ENCODE data around the gene CHST12. TPM values are rescaled to one million over a fixed set of nuclear protein-coding genes. Genes with fewer than 3 reads are reported as not detected.

The CHST12 gene
- total and polyA plus RNA-seq, 4 donors, result 14.7 to 30.9 (median 16.8) TPM

DNA sequence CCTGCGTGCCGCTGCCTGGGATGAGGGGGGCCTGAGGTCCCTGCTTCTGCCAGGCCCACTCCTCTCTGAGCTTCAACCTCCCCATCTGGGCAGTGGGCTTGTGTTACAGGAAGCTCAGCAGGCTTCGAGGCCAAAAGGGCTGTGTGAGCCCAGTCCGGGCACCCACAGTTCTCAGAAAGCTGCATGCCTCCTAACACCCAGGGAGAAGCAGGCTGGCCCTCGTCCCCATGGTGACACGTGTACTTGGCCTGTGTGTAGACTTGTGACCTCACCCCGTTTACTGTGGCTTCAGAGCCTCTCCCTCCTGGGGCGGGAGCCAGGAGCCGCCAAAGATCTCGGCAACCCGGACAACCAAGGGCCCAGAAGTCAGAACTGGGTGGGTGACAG lies 75.0 kb downstream of the CHST12 start:
- DNase-seq (peak in 1 of 3 donors; percentile 35), ATAC-seq (ENCODE audit: insufficient read depth, low FRiP score) (no peak)
- no peak overlapping the region for H3K9ac ChIP-seq (ENCODE audit: insufficient read depth in 1 of 2, low read length in 2 of 2)
- no peak overlapping the region for H3K27ac ChIP-seq (ENCODE audit: low read depth in 1 of 2, low read length in 1 of 2)
- H3K9me3 ChIP-seq (ENCODE audit: control insufficient read depth in 4 of 4, insufficient read depth in 3 of 4, low read length in 3 of 4), result peaks cover 0 to 9% (median 0%) of the 10 kb centered on the region in 4 donors
- WGBS, 2 donors, result 44 to 57% methylated on average over 11 of the region's 11 CpGs
- peaks cover 0 to 9% (median 2%) of the 10 kb centered on the region in 3 donors for H3K27me3 ChIP-seq (ENCODE audit: control insufficient read depth in 3 of 3, insufficient read depth in 3 of 3, low read length in 2 of 3)
- H3K4me1 ChIP-seq (ENCODE audit: control insufficient read depth in 5 of 5, insufficient read depth in 5 of 5, low read length in 5 of 5), result peaks cover 0 to 18% (median 8%) of the 10 kb centered on the region in 5 donors
- no peaks in the 10 kb centered on the region for H3K36me3 ChIP-seq (ENCODE audit: control insufficient read depth in 4 of 4, insufficient read depth in 4 of 4, low read length in 4 of 4)
- no peak overlapping the region for H3K4me3 ChIP-seq
- TF ChIP-seq, protein P1, sequence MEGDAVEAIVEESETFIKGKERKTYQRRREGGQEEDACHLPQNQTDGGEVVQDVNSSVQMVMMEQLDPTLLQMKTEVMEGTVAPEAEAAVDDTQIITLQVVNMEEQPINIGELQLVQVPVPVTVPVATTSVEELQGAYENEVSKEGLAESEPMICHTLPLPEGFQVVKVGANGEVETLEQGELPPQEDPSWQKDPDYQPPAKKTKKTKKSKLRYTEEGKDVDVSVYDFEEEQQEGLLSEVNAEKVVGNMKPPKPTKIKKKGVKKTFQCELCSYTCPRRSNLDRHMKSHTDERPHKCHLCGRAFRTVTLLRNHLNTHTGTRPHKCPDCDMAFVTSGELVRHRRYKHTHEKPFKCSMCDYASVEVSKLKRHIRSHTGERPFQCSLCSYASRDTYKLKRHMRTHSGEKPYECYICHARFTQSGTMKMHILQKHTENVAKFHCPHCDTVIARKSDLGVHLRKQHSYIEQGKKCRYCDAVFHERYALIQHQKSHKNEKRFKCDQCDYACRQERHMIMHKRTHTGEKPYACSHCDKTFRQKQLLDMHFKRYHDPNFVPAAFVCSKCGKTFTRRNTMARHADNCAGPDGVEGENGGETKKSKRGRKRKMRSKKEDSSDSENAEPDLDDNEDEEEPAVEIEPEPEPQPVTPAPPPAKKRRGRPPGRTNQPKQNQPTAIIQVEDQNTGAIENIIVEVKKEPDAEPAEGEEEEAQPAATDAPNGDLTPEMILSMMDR (IDR thresholded peaks at IDR 0.05; ENCODE audit: control extremely low read depth, extremely low read depth), result no peak

DNA sequence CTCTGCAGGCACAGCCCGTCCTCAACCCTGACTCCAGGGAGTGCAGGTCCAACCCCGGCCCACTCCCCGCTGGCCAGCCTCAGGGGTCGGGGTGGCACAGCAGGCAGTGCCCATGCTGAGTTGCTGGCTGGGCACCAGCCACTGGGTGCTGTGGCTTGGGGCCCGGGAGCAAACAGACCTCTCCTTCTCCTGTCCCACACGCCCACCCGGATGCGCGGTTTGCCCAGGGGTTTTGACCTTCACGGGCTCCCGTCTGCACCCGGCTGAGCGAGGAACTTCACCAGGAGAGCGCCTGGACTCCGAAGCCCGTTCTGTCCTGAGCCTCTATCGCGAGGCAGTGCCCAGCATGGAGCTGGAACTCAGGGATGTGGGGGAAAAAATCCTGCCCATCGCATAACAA lies 75.4 kb downstream of the CHST12 start:
- ATAC-seq (ENCODE audit: insufficient read depth, low FRiP score) (no peak), DNase-seq (no peak)
- Histone ChIP-seq H3K27me3 (ENCODE audit: control insufficient read depth in 3 of 3, insufficient read depth in 3 of 3, low read length in 2 of 3) (peaks cover 0 to 9% (median 2%) of the 10 kb centered on the region in 3 donors), H3K4me3 (no peak overlapping the region), H3K9me3 (ENCODE audit: control insufficient read depth in 4 of 4, insufficient read depth in 3 of 4, low read length in 3 of 4) (peaks cover 0 to 10% (median 0%) of the 10 kb centered on the region in 4 donors), H3K27ac (ENCODE audit: low read depth in 1 of 2, low read length in 1 of 2) (no peak overlapping the region), H3K36me3 (ENCODE audit: control insufficient read depth in 4 of 4, insufficient read depth in 4 of 4, low read length in 4 of 4) (no peaks in the 10 kb centered on the region), H3K9ac (ENCODE audit: insufficient read depth in 1 of 2, low read length in 2 of 2) (no peak overlapping the region), H3K4me1 (ENCODE audit: control insufficient read depth in 5 of 5, insufficient read depth in 5 of 5, low read length in 5 of 5) (peaks cover 0 to 18% (median 8%) of the 10 kb centered on the region in 5 donors)
- TF ChIP-seq, protein P1 (IDR thresholded peaks at IDR 0.05; ENCODE audit: control extremely low read depth, extremely low read depth), result no peak
- WGBS, 2 donors, result 72 to 81% methylated on average over 19 of the region's 19 CpGs

DNA sequence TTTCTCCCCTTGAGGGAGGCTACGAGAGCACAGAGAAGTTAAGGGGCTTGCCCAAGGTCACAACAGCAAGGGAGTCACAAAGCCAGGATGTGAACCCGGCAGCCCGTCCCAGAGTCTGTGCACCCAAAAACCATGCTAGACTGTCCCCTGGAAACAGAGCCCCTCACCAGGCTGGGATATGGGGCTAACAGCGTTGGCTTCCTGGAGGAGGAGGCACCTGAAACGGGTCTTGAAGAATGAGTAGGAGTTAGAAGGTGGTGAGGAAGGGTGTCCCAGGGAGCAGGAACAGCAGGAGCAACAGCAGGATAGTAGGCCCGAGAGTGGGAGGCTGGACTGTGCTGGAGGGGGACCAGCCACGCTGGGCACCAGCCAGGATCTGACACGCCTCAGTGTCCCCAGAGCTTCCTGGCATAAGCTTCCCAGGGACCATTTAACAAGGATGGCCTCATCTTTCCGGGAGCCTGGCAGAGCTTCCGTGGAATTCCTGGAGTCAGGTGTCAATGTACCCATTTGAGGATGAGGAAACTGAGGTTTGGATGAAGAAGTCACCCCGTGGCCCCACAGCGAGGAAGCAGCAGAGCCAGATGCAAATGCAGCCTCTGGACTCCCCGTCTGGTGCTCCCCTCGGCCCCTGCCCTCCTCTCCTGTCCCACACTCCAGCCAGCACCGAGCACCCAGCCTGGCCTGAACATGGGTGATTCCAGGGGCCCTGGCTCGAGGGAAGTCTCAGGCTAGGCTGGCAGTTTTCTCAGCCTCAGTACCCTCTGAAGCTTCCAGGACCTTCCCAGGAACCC lies 76.1 kb downstream of the CHST12 start:
- TF ChIP-seq, protein P1 (IDR thresholded peaks at IDR 0.05; ENCODE audit: control extremely low read depth, extremely low read depth), result no peak
- Histone ChIP-seq H3K9me3 (ENCODE audit: control insufficient read depth in 4 of 4, insufficient read depth in 3 of 4, low read length in 3 of 4) (peaks cover 0 to 10% (median 0%) of the 10 kb centered on the region in 4 donors), H3K4me1 (ENCODE audit: control insufficient read depth in 5 of 5, insufficient read depth in 5 of 5, low read length in 5 of 5) (peaks cover 0 to 18% (median 8%) of the 10 kb centered on the region in 5 donors), H3K27me3 (ENCODE audit: control insufficient read depth in 3 of 3, insufficient read depth in 3 of 3, low read length in 2 of 3) (peaks cover 0 to 9% (median 2%) of the 10 kb centered on the region in 3 donors), H3K27ac (ENCODE audit: low read depth in 1 of 2, low read length in 1 of 2) (no peak overlapping the region), H3K4me3 (no peak overlapping the region), H3K9ac (ENCODE audit: insufficient read depth in 1 of 2, low read length in 2 of 2) (no peak overlapping the region), H3K36me3 (ENCODE audit: control insufficient read depth in 4 of 4, insufficient read depth in 4 of 4, low read length in 4 of 4) (no peaks in the 10 kb centered on the region)
- peak in 1 of 3 donors; percentile 11 for DNase-seq
- ATAC-seq (ENCODE audit: insufficient read depth, low FRiP score), result no peak
- WGBS, 2 donors, result 88 to 89% methylated on average over 16 of the region's 16 CpGs
